ENCODE data around the gene ACIN1.
A peak's percentile ranks its signal among the peaks of the same experiment; 100 is the strongest.

Gene ACIN1

GRCh38 chr14:23057757-23058653 lies 36.9 kb downstream of the ACIN1 start:
- DNase-seq (ENCODE audit: low spot score): peak; percentile 88

GRCh38 chr14:23056956-23057756 lies 37.8 kb downstream of the ACIN1 start, which contains the start of gene CDH24:
CDH24 (minus strand) TSS chr14:23057520; CDS start chr14:23055733, 1,787 bp downstream.
- peak; percentile 57 for DNase-seq (ENCODE audit: low spot score)

GRCh38 chr14:23056145-23056955 lies 38.6 kb downstream of the ACIN1 start:
- peak; percentile 69 for DNase-seq (ENCODE audit: low spot score)

DNA sequence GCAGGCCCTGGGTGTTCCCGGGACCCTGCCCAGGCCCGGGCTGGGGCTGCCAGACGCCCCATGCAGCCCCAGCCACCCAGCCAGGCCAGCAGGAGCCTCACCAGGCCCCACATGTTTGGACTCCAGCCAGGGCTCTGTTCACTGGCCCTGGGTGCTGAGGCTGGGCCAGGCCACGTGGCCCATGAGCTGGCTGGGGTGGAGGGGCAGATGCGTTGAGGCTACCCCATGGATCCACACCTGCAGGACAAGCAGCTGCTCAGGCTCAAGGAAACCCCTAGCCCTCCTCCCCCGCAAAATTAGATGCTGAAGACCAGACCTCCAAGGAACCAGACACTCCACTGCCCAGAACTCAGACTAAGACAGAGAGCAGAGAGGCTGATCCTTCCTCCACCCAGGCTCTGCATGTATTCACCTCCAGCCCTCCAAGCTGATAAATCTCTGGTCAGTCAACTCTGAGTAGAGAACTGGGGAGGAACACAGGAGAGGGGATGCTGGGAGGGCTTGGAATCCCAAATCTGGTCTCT lies 39.3 kb downstream of the ACIN1 start:
- no peak for DNase-seq (ENCODE audit: low spot score)

DNA sequence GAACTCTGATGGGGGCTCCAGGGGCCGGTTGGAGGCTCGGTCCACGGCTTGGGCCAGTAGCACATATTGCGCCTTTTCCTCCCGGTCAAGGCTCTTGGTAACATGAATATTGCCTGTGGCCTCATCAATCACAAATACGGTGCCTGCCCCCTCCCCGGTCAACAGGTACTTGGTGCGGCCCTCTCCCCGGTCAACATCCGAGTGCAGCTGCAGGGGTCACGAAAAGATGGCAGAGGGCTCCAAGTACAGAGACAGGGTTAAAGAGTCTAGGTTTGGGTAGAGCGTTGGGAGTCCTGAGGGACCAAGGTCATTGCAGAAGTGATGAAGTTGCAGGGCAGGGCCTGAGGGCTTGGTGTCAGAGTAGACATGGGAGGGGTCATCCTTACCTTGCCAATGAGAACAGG lies 39.8 kb downstream of the ACIN1 start:
- no peak for DNase-seq (ENCODE audit: low spot score)

- no peak for DNase-seq (ENCODE audit: low spot score)
These were observed 40.7 kb downstream of the ACIN1 start for GRCh38 chr14:23054000-23054811.

- no peak for DNase-seq (ENCODE audit: low spot score)
These were observed 41.5 kb downstream of the ACIN1 start for GRCh38 chr14:23053426-23053825.

GRCh38 chr14:23052671-23053070 lies 42.3 kb downstream of the ACIN1 start:
- DNase-seq (ENCODE audit: low spot score): no peak

DNA sequence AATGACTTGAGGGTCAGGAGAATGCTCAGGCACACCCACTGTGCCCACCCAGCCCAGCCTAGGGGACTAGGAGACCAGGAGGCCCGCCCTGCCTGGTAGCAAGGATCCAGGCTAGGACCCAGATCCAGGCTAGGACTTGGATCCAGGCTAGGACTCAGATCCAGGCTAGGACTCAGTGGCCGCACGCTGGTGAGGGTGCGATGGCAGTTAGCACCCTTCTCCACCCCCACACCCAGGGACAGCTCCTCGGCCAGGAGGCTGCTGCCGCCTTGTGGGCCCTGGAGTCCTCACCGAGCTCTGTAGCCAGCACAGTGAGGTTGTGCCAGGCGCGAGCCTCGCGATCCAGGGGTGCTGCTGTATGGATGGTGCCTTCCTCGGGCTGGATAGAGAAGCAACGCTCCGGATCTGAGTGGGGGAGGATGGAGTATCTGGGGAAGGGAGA lies 42.7 kb downstream of the ACIN1 start:
- DNase-seq (ENCODE audit: low spot score): no peak

- no peak for DNase-seq (ENCODE audit: low spot score)
These were observed 43.5 kb downstream of the ACIN1 start for GRCh38 chr14:23051141-23052057.

GRCh38 chr14:23049011-23049410 lies 45.9 kb downstream of the ACIN1 start:
- DNase-seq (ENCODE audit: low spot score): no peak

DNA sequence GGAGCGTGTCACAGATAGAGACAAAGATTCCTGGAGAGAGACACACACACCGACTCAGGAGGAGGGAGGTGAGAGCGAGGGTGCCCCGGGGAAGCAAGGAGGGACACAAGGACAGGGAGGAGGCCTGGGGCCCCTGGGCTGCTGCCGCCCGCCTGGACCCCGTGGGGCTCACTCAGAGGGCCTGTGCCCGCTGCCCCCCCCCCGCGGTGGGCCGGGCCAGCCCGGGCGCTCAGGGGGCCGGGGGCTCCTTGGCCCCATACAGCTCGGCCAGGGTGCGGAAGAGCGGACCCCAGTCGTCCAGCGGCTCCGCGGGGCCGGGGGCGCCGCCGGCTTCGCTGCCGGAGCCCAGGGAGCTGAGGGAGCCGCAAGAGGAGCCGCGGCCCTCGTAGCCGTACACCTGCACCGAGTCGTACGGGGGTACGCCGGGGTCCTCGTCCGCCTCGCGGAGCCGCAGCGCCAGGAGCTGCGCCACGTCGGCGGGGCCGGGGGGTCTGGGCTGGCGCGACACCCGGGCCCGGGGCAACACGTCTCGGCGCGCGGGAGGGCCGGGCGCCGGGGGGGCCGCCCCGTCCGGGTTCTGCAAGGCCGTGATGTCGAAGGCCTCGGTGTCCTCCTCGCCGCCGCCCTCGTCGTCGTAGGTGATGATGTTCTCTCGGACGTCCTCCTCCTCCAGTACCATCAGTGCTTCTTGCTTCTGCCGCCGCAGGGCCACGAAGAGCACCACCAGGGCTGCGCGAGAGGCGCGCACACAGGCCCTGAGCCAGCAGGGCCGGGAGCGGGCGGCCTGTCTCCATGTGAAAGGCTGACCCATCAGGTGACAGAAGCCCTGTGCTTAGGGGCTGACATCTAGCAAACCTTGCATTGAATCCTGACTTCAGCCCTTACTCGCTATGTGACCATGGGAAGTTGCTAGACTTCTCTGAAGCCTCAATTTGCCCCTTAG lies 46.9 kb downstream of the ACIN1 start:
- no peak for DNase-seq (ENCODE audit: low spot score)

- no peak for DNase-seq (ENCODE audit: low spot score)
These were observed 47.8 kb downstream of the ACIN1 start for GRCh38 chr14:23047034-23047634.

DNA sequence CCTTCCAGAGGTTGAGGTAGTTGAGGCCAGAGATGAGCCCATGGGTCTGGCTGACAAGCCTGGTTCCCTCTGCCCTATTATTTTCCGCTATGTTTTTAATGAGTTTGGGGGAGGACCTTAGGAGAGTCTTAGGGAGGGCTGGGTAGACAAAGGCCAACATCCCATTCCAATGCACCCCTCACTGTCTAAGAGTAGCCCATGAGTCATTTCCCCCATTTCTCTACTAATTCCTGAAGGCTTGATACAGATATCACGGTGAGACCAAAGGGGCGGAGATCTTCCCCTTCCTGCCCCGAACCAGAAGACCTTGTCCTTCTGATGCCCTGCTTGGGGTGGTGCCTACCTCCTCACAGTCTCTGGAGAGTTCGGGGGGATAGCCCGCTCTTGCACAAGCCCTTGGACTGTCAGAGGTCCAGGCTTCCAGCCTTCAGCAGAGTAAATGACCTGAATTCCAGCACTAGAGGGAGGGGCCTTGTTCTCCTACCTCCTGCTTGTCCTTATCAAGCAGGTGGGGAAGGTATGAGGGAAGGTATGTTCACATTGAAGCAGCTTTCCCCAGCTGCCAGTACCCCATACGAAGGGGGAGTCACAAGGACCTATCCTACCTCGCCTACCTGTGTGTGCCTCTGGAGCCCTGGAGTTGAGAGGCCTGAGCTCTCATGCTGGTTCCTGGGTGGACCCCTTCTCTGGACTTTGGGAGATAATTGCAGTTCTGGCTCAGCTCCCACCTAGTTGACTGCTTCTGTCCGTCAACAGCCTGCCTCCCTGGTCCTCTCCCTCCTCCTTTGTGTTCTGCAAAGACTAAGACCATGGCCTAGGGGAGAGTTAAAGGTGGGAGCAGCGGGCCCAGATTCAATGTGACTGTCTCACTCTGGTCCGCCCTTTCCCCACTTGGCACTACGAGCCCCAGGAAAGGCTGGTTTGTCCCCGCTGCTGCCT lies 49.2 kb downstream of the ACIN1 start:
- no peak for DNase-seq (ENCODE audit: low spot score)

GRCh38 chr14:23044840-23045239 lies 50.1 kb downstream of the ACIN1 start:
- DNase-seq (ENCODE audit: low spot score): no peak

DNA sequence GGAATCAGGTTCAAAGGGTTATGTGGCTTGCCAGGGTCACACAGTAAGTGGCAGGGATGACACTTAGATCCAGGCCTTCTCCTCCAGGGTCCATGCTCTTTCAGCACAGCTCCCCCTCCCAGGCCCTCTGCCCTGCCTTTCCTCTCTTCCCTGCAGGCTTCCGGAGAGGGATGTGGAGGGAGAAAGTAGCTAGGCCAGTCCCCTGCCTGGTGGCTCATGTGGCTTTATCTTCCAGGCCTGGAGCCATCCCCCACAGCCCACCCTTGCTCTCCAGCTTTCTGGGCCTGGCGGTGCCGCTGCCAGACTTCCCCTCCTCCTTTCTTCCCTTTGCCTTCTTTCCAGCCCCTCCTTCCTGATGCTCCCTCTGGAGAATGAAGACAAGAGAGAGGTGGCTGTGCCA lies 51.2 kb downstream of the ACIN1 start:
- no peak for DNase-seq (ENCODE audit: low spot score)

- DNase-seq (ENCODE audit: low spot score): no peak
These were observed 51.8 kb downstream of the ACIN1 start for GRCh38 chr14:23043145-23043544.

All from activated CD4-positive, alpha-beta T cell treated with anti-CD3 and anti-CD28 coated beads, Interleukin-2, Interleukin-4, amounts not matched to agents 100 ng/mL and 50 ng/mL, durations not matched to agents 16 hours and 8 hours (primary cell).